HG03064 (cell line): ENCODE data around the gene FGFRL1.
"Not testable (repeated sequence)": the region's sequence is repeated elsewhere in the genome, so short reads cannot be mapped to it uniquely, and the experiment has no call there.

ENCODE experiments used
- ATAC-seq: cut with Tn5 transposase; IDR thresholded peaks from one replicate; pipeline ENCODE4 v1.9.1; 2021; ENCODE audit warnings: low read depth; ENCODE audit not compliant: unreplicated experiment

Gene FGFRL1

DNA sequence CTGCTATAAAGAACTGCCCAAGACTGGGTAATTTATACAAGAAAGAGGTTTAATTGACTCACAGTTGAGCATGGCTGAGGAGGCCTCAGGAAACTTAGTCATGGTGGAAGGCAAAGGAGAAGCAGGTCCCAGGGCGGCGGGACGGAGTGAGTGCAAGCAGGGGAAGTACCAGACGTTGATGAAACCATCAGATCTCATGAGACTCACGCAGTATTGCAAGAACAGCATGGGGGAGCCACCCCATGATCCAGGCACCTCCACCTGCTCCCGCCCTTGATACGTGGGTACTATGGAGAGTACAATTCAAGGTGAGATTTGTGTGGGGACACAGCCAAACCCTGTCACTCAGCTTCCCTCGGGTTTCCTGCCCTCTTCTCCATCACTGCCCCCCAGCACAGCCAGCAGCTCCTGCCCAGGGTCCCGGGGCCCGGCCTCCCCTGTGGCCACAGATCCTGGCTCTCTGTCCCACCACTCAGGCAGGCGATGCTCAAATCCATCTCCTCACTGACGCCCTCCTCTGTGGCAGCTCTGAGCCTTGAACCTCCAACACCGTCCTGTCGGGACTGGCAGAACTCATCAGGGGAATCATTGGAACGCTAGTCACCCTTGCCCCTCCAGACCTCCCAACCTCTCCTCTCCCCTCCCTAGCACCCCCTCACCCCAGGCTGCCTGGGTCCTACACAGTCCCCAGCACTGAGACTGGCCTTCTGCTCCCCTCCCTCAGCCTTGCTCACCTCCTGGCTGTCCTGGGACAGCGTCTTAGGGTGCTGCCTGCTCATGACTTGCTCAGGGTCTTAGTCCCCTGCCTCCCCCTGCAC, 37.6 kb downstream of the FGFRL1 start:
- no peak for ATAC-seq

DNA sequence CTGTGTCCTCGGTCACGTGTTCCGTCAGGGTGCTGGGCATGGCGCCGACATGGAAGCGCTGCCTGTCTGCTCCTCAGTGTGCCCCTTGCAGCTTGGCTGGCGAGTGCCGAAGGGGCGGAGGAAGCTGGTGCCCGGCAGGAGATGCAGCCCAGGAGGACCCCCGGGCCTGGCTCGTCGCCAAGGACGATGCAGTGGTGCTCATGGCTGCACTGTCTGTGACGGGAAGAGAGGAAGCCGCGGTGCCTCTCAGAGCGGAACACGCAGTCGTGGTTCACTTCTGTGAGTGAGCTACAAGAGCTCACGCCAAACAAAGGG, 38.1 kb downstream of the FGFRL1 start:
- no peak for ATAC-seq

DNA sequence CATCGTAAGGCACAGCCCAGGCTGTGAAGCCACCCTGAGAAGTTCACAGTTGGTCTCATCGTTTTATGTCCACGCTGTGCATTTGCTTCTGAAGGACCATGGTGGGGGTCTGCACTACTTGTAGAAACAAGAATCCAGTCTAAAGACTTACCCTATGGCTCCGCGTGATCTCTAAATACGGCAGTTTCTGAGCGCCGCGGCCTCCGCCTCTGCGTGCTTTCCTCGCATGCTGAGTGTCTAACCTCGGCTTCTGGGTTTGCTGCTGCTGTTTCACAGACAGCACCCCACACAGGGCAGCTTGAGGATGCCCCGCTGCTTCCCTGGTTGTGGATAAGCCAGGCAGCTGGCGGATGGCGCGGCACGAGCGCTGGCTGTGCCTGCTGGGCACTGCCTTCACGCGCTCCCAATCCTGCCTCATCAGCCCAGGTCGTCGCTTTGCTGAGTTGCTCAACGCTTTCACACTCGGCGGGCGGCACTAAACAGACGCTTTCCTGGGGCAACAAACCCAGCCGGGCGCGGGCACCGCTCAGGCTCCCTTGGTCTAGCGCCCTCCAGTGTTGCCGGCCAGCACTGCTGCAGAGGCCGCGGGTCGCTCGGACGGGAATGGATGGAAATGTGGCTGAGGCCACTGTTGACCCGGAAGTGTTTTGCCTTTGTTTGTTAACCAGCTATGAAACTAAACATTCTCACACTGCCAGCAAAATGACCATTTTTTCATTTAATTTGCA, 39.2 kb downstream of the FGFRL1 start:
- ATAC-seq = no peak

DNA sequence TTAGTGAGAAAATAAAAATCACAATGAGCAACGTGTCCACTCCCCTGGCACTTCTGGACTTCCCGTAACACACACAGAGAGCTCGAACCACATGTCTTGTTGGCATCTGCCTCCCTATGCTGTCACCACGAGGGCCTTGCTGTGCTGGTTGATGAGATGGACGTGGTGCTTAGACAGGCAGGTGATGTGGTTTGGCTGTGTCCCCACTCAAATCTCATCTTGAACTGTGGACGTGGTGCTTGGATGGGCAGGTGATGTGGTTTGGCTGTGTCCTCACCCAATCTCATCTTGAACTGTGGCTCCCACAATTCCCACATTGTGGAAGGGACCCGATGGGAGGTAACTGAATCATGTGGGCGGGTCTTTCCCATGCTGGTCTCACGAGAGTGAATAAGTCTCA, 40.0 kb downstream of the FGFRL1 start:
- ATAC-seq = no peak

DNA sequence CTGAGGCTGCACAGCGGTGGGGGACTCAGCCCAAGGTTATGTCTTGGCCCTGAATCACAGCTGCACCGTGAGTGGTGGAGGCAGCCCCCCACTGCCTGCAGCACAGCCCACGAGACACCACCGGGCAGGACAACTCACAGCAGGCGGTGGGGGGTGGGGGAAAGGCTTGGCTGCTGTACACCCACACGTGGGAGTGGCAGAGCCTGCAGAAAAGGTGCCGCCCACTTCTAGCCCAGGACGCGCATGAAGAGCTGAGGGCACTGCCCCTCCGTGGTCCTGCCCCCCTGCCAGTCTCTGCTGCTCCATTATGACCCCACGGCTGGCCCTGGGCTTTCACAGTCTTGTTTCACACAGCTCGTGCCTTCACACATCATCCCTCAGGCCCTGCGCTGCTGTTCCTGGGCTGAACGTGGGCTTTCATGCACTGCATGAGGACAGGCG, 40.8 kb downstream of the FGFRL1 start:
- no peak for ATAC-seq

DNA sequence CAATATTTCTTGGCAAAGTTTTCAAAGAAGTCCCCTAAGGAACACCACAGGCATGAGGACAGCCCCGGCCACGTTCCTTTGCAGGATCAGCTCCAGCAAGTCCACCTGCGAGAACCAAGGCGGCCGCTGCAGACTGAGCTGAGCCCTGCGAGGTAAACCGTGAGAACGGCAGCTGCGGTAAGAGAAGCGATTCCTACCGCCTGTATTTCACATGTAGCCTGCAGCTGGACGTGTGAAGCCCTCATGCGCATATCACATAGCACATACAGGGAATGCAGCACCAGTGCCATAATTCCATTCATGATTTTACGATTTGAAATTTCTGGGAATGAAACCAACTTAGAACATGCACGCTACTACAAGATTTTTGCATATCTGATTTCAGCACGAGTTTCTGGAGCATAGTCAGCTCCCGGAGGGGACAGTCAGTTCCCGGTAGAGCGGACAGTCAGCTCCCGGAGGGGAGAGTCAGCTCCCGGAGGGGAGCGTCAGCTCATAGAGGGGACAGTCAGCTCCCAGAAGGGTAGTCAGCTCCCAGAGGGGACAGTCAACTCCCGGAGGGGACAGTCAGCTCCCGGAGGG, 41.7 kb downstream of the FGFRL1 start:
- ATAC-seq = no peak

DNA sequence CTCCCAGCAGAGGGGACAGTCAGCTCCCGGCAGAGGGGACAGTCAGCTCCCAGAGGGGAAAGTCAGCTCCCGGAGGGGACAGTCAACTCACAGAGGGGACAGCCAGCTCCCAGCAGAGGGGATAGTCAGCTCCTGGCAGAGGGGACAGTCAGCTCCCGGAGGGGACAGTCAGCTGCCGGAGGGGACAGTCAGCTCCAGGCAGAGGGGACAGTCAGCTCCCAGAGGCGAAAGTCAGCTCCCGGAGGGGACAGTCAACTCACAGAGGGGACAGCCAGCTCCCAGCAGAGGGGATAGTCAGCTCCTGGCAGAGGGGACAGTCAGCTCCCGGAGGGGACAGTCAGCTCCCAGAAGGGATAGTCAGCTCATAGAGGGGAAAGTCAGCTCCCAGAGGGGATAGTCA, 42.5 kb downstream of the FGFRL1 start:
- ATAC-seq = not testable (repeated sequence)

DNA sequence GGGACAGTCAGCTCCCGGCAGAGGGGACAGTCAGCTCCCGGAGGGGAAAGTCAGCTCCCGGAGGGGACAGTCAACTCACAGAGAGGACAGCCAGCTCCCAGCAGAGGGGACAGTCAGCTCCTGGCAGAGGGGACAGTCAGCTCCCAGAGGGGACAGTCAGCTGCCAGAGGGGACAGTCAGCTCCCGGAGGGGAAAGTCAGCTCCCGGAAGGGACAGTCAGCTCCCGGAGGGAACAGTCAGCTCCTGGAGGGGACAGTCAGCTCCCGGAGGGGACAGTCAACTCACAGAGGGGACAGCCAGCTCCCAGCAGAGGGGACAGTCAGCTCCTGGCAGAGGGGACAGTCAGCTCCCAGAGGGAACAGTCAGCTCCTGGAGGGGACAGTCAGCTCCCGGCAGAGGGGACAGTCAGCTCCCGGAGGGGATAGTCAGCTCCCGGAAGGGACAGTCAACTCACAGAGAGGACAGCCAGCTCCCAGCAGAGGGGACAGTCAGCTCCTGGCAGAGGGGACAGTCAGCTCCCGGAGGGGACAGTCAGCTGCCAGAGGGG, 43.3 kb downstream of the FGFRL1 start:
- ATAC-seq = not testable (repeated sequence)

DNA sequence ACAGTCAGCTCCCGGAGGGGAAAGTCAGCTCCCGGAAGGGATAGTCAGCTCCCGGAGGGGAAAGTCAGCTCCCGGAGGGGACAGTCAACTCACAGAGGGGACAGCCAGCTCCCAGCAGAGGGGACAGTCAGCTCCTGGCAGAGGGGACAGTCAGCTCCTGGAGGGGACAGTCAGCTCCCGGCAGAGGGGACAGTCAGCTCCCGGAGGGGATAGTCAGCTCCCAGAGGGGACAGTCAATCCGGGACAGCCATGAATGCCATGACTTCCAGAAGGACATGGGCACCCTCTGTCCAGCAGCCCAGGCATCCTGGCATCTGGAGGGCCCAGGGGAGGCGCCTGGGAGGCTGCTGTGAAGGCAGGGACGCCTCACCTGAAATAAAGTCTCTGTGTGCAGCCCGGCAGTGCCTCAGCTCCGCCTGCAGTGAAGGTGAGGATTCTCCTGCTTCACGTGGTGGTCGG, 43.8 kb downstream of the FGFRL1 start:
- not testable (repeated sequence) for ATAC-seq

DNA sequence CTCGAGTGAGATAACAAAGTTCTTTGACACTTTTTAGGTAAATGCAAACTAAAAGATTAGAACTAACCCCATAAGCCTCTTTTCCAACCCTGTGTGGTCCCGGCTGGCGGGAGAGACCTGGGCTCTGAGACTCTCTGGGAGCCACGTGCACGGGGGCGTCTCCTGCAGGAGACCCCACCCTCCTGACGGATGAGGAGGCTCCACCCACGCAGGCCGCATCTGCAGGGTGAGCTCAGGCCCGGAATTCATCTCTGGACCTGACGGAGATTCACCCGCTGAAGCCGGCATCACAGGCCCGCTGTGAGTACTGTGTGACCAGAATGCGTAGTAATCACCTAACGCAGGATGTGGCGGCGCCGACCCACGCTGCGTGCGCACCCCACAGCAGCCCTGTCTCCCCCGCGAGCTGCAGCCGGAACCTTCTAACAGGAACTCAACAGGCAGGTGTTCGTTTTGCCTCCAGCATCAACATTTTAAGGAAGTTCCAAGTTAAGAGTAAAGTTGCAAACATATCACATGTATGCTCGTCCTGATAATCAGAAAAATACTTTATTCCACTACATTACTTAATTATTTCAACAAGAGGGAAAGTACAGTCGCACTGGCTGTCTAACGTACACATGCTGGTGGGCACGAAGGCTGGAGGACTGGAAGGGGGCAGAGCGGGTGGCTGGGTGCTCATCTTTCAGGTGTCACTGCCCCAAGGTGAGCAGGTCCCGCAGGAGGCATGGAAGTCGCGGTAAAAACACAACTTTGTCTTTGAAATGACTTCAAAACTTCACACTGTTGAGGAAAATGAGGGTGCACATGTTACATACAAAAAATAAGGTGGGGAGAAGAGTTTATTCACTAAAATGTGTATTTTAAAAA, 44.5 kb downstream of the FGFRL1 start:
- no peak for ATAC-seq

DNA sequence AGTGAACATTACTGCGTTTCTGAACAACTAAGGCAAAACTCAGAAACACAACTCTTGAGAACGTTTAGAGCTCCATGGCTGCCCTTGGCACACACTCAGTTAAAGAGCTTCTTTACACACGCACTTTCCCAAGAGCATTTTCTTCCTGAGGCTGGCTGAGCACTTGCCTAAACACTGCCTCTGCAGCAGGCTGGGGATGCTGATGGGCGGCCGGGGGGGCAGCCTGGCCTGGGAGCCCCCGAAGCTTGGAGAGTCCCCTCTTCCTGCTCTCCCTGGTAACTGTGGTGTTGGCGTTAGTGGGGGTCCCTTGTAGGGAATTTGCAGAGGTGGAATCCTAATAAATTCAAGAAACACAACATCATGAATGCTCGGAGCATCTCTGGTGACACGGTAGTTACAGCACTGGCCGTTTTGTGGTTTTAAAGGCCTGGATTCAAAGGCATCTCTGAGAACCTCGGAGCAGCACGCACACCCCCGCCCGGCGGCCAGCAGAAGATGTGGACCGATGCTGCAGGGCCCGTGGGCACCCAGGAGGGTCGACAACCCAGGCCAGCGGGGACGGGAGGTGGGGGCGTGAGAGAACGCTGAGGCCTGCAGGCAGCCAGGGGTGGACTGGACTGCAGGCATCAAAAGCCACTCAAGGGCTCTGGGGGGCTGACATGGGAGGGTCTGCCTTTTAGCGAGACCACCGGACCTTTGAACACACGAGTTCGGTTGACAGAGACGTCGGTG, 45.4 kb downstream of the FGFRL1 start:
- no peak for ATAC-seq

DNA sequence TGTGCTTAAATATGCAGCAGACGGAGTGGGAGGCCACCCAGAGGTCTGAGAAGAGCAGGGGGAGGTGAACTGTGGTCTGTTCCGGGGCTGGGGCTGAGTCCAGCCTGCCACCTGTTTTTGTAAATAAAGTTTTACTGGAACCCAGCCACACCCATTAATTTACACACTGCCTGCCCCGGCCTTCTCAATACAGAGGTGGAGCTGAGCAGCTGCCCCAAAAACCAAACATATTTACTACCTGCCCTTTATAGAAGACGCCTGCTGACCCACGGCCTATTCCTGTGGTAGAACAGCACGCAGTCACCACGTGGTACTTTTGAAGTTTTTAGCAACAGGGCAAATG, 45.9 kb downstream of the FGFRL1 start:
- ATAC-seq = no peak

DNA sequence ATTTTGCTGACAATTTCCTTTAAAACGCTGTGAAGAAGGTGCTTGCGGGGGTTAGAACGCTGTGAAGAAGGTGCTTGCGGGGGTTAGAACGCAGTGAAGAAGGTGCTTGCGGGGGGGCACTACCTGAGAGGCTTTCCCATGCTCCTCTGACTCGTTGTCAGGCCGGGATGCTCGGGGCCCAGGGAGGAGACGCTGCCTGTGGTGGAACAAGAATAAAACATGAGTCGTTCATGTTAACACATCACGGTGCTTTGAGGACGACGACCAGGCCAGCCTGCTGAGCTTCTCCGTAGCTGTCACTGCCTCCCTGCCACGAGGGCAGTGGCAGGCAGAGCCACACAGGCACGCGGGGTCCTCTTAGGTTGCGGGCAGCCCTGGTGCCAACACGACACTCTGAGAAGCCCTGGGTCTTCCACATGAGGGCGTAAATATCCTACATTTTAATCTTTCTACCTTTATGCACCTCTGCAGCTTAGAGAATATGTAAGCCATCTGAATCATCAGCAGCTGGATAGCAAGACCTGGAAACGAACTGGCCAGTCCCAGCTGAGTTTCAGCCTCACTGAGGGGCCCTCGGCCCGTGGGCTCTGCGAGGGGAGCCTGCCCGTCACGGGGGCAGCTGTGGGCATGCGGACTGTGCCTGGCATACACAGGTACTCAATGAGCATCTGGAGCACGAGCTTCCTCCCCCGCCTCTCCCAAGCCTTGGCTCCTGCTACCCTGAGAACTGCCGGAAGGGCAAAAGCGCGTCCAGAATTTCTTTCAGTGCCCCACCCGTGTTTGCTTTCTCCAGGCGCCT, 47.0 kb downstream of the FGFRL1 start:
- no peak for ATAC-seq

DNA sequence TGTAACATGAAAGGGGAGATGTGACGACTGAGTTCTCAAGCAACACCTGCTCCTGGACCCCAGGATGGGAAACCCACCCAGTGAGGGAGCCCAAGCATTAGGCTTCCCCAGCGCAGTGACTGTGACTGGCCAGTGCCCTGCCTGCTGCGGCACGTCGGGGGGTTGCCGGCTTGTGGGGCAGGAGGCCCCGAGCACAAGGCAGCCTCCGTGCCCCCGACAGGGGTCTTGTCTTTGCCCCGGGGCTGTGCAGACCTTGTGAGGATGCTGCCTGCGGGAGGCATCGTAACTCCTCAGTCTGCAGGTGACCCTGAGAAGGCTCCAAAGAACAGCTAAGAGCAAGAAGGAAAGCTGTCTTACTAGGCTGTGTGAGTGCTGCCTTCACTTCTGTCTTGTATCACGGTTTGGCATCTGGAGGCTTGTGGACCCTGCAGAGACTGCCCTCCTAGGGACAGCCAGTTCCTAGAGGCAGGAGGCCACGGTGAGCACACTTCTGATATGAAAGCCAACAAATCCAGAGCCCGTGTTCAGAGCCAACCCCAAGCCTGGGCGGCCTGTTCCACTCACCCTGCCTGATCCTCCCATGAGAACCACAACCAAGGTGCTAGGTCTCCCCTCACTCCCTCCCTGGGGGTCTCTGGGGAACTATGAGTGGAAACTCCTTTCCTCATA, 47.7 kb downstream of the FGFRL1 start:
- ATAC-seq = no peak

DNA sequence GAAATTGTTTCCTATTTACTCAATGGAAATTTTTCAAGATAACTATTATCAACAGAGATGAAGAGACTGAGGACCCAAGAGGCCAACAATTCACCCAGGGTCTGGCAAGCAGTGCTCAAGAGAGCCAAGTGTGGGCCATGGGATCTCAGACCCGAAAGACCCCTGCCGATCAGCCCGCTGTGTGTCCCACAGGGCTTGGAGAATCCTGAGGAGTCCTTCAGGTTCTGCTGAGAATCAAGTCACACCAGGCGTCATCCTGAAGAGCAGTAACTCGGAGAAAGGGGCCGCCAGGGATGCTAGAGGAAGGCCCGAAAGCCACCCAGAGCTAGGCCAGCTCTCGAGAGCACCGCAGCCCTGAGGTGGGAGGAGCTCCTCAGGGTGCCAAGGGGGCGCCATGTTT, 48.7 kb downstream of the FGFRL1 start:
- no peak for ATAC-seq

DNA sequence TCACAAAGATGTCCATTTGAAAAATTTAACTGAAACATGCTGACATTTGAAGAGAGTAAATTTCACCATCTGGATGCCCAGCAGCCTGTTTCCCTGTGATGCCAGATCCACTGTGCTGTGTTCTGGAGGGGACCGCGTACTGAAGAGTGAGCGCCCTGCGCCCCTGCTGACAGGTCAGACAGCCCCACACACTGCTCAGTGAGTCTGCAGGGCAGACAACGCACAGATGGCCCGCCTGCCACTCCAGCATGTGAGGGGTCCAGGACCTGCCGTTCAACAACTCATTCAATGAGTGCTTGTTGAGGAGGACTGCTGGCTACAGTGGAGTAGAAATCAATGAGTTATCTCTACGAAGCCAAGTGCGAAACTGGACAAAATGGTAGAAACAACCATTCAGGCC, 49.2 kb downstream of the FGFRL1 start:
- no peak for ATAC-seq

DNA sequence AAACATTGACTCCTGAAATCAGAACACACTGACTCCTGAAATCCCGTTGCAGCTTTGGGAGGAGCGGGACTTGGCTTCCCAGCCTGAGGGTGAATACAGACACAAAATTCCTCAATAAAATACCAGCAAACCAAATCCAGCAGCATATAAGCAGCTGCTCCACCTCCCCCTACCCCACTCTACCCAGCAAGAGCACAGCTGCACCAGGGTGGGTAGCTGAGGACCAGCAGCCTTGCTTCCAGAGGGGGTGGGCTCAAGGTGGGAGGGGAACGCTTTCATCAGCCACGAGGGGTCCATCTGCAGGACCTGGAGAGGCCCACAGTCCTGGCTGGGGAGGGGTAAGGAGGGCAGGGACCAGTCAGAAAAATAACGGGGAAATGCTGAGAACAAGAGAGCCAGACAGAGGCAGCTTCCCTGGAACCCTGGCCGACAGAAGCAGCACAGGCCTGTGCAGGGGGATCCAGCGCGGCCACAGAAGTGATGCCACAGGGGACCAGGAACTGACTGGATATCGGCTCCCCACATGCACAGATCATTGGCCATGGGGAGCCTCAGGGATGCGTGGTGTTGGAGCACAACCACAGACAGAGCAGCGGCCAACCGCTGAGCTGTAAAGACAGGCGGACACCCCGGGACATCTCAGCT, 49.8 kb downstream of the FGFRL1 start:
- ATAC-seq = no peak

DNA sequence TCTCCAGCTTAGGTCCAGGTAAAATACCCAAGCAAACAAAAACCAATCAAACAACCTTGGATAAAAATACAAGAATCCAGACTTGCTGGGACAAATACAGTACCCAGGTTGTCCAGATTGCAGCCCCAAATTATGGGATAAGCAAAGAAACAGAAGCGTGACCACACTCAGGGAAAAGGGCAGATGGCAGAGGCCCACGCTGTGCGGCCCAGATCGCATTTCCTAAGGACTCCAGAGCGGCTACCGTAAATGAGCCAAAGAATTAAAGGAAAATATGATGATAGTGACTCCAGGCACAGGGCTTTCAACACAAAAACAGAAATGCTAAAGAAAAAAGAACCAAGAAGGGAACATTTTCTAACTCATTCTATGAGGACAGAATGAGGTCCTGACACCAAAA, 50.3 kb downstream of the FGFRL1 start:
- ATAC-seq = no peak
